HepG2 (cell line): ENCODE measurements around the gene VAMP8. TPM values are rescaled to one million over a fixed set of nuclear protein-coding genes. Genes with fewer than 3 reads are reported as not detected.
A peak's percentile ranks its signal among the peaks of the same experiment; 100 is the strongest.

Experiments used
- ATAC-seq: fragments of 200-7000 bp; cut with Tn5 transposase; 3 replicates; pipeline ENCODE4 v1.9.1; 2020; ENCODE audit warnings: mild to moderate bottlenecking, moderate library complexity
- BruUV-seq: library from RNA; stranded (reverse); fragments of 400-500 nt; replicated peaks from 2 replicates; lab custom pipeline; 2021; lab: Mats Ljungman, UMichigan
- CTCF ChIA-PET: fragments of 300-600 bp; formaldehyde crosslinking; extraction: SDS; loops from one replicate; lab custom pipeline; 2021; ENCODE audit warnings: low total read pairs, inconsistent platforms, low intra/inter-chr PET ratio; lab: Yijun Ruan, JAX
- POLR2A ChIA-PET: fragments of 350-600 bp; sonication (Branson Sonifier 250); formaldehyde crosslinking; loops from one replicate; lab custom pipeline; 2020; ENCODE audit warnings: antibody characterized with exemption, inconsistent platforms; lab: Yijun Ruan, JAX
- DNase-seq: peaks from one replicate; pipeline ENCODE4 v3.0.0-alpha.2; 2015; ENCODE audit warnings: low spot score
- FAIRE-seq: peaks from 3 replicates; lab custom pipeline; 2011; peaks lifted over from hg19 to GRCh38; lab: Jason Lieb, UNC
- H2AFZ ChIP-seq: one replicate; pipeline ENCODE4 v1.6.1; 2011; ENCODE audit warnings: low read length, inconsistent platforms
- H3K27ac ChIP-seq: fragments of 300-600 bp; 3 replicates; pipeline ENCODE4 v1.8.0; 2011; ENCODE audit warnings: mixed run types, mild to moderate bottlenecking, mixed read lengths, low read length, inconsistent platforms; ENCODE audit not compliant: insufficient read depth; ENCODE audit errors: extremely low read length
- H3K27me3 ChIP-seq, 2 experiments: fragments of 200-600 bp in 1 of 2; 2 replicates in 1 of 2; 3 replicates in 1 of 2; pipeline versions ENCODE4 v1.6.0 to v1.8.0; 2011; ENCODE audit warnings: low read length in 2 of 2, mild to moderate bottlenecking in 2 of 2, moderate library complexity in 2 of 2, inconsistent platforms in 1 of 2; ENCODE audit not compliant: insufficient read depth in 2 of 2, control insufficient read depth in 1 of 2
- H3K36me3 ChIP-seq, 2 experiments: fragments of 200-600 bp in 1 of 2; replicated peaks in 1 of 2; 2 replicates in 1 of 2; 3 replicates in 1 of 2; pipeline versions ENCODE4 v1.5.1 to v1.8.0; 2011; ENCODE audit warnings: low read length in 2 of 2, inconsistent platforms in 1 of 2; ENCODE audit not compliant: insufficient read depth in 2 of 2, control insufficient read depth in 1 of 2
- H3K4me1 ChIP-seq: 2 replicates; pipeline ENCODE4 v1.5.1; 2012; ENCODE audit warnings: low read length, inconsistent platforms; ENCODE audit not compliant: insufficient read depth
- H3K4me2 ChIP-seq: 2 replicates; pipeline ENCODE4 v1.6.0; 2011; ENCODE audit warnings: low read depth, low read length, inconsistent platforms
- H3K4me3 ChIP-seq, 3 experiments: fragments of 200-600 bp in 1 of 3; sonication (generic), shearing (Covaris generic) in 1 of 3; replicated peaks in 1 of 3; 2 replicates each; pipeline ENCODE4 v1.5.1; 2011 to 2016; ENCODE audit warnings: low read length in 3 of 3, inconsistent platforms in 2 of 3, low read depth in 2 of 3, mild to moderate bottlenecking in 2 of 3, control low read depth in 1 of 3, mixed read lengths in 1 of 3; ENCODE audit not compliant: insufficient read depth in 1 of 3
- H3K79me2 ChIP-seq: one replicate; pipeline ENCODE4 v1.6.1; 2011; ENCODE audit warnings: low read length, inconsistent platforms; ENCODE audit not compliant: insufficient read depth
- H3K9ac ChIP-seq: 2 replicates; pipeline ENCODE4 v1.6.0; 2011; ENCODE audit warnings: mild to moderate bottlenecking, low read depth, low read length, inconsistent platforms; ENCODE audit not compliant: insufficient read depth
- H3K9me3 ChIP-seq: 2 replicates; pipeline ENCODE4 v1.5.1; 2012; ENCODE audit warnings: mild to moderate bottlenecking, low read length
- H4K20me1 ChIP-seq: 2 replicates; pipeline ENCODE4 v1.6.0; 2011; ENCODE audit warnings: inconsistent platforms, mild to moderate bottlenecking, low read length, moderate library complexity; ENCODE audit not compliant: insufficient read depth
- AHDC1 ChIP-seq: sonication (generic); formaldehyde crosslinking; IDR thresholded peaks from 2 replicates; pipeline ENCODE4 v1.5.1; 2020; ENCODE audit warnings: mild to moderate bottlenecking, missing genetic modification reagents, borderline replicate concordance
- GFI1 ChIP-seq: sonication (generic); formaldehyde crosslinking; IDR thresholded peaks from 2 replicates; pipeline ENCODE4 v1.5.0; 2020; ENCODE audit warnings: missing genetic modification reagents, mild to moderate bottlenecking, borderline replicate concordance
- KMT2B ChIP-seq: IDR thresholded peaks from 2 replicates; pipeline ENCODE4 v1.6.1; 2016; ENCODE audit warnings: missing genetic modification reagents, missing compliant biosample characterization
- PBX2 ChIP-seq: IDR thresholded peaks from 2 replicates; pipeline ENCODE4 v1.6.1; 2016; ENCODE audit warnings: control low read depth
- POLR2A ChIP-seq, 2 experiments: IDR thresholded peaks; 2 replicates each; pipeline ENCODE4 v1.6.1; 2011; ENCODE audit warnings: low read depth in 2 of 2, low read length in 2 of 2, mild to moderate bottlenecking in 1 of 2, moderate library complexity in 1 of 2; ENCODE audit not compliant: insufficient read depth in 1 of 2
- POLR2G ChIP-seq: fragments of 200-400 bp; formaldehyde crosslinking; IDR thresholded peaks from 2 replicates; pipeline ENCODE4 v1.6.1; 2018; ENCODE audit warnings: mild to moderate bottlenecking, low read depth, low read length, moderate library complexity
- RFX3 ChIP-seq: IDR thresholded peaks from 2 replicates; pipeline ENCODE4 v1.6.1; 2016; ENCODE audit warnings: missing biosample characterization, missing genetic modification reagents
- SAP130 ChIP-seq: IDR thresholded peaks from 2 replicates; pipeline ENCODE4 v1.6.1; 2016; ENCODE audit warnings: low read depth
- TARDBP ChIP-seq: sonication (generic); formaldehyde crosslinking; IDR thresholded peaks from 2 replicates; pipeline ENCODE4 v1.8.0; 2022; ENCODE audit warnings: mild to moderate bottlenecking, missing genetic modification reagents
- THAP11 ChIP-seq: IDR thresholded peaks from 2 replicates; pipeline ENCODE4 v1.6.1; 2016; ENCODE audit warnings: missing biosample characterization, missing genetic modification reagents
- TOE1 ChIP-seq: sonication (generic); formaldehyde crosslinking; IDR thresholded peaks from 2 replicates; pipeline ENCODE4 v1.4.0; 2020; ENCODE audit warnings: mild to moderate bottlenecking, missing genetic modification reagents
- ZNF101 ChIP-seq: sonication (generic); formaldehyde crosslinking; IDR thresholded peaks from 2 replicates; pipeline ENCODE4 v1.4.0; 2020; ENCODE audit warnings: mild to moderate bottlenecking, low read depth, missing genetic modification reagents, borderline replicate concordance
- ZNF335 ChIP-seq: sonication (generic); formaldehyde crosslinking; IDR thresholded peaks from 2 replicates; pipeline ENCODE4 v1.4.0; 2020; ENCODE audit warnings: missing genetic modification reagents
- ZNF430 ChIP-seq: sonication (generic); formaldehyde crosslinking; IDR thresholded peaks from 2 replicates; pipeline ENCODE4 v1.9.0; 2021; ENCODE audit warnings: mild to moderate bottlenecking, missing genetic modification reagents
- ZNF549 ChIP-seq: sonication (generic); formaldehyde crosslinking; IDR thresholded peaks from 2 replicates; pipeline ENCODE4 v1.5.0; 2020; ENCODE audit warnings: missing genetic modification reagents
- WGBS: methylation state at CpG from one replicate; pipeline ENCODE4 v1.1.6; 2017; ENCODE audit warnings: low lambda C conversion rate; 5-methylcytosine and 5-hydroxymethylcytosine counted together
- in situ Hi-C: cut with HindIII; loops from 2 replicates; pipeline ENCODE4 v1.10.0; 2017; ENCODE audit warnings: low pct_unique_long_range_greater_than_20kb; ENCODE audit not compliant: extremely low pct_ligation_motif_present
- intact Hi-C: fragments of 100-400 bp; cut with micrococcal nuclease; formaldehyde crosslinking; loops from one replicate; pipeline ENCODE4 v1.10.0; 2022; ENCODE audit not compliant: unreplicated experiment
- polyA plus RNA-seq, 8 experiments: library from polyadenylated mRNA; depleted of rRNA in 3 of 8; stranded (reverse) in 7 of 8; unstranded in 1 of 8; fragments of >200 nt; fragmentation: Illumina TruSeq in 4 of 8; extraction: Trizol in 4 of 8; gene quantifications; 2 replicates each; pipeline versions ENCODE4 v1.2.1 to v1.2.3, GENCODE V29; 2011 to 2016; ENCODE audit warnings: low read depth in 4 of 8, missing spikeins in 1 of 8, mixed read lengths in 1 of 8; ENCODE audit not compliant: insufficient read depth in 1 of 8
- total RNA-seq, 5 experiments: library from RNA; depleted of rRNA; stranded (reverse); fragments of >200 nt; fragmentation: Illumina TruSeq; extraction: Trizol; gene quantifications; 2 replicates each; pipeline ENCODE4 v1.2.3, GENCODE V29; 2016; ENCODE audit warnings: low read depth in 1 of 5
- TF ChIP-seq, protein P1 (sequence below): IDR thresholded peaks from 2 replicates; pipeline ENCODE4 v1.6.1; 2018; ENCODE audit warnings: missing genetic modification reagents, mild to moderate bottlenecking, missing compliant biosample characterization

The VAMP8 gene
- total and polyA plus RNA-seq, 2 of the 13 experiments (the other 11 are each of a cell fraction or from before 2014, with no cell fraction given) = 83.3 to 157 TPM

DNA sequence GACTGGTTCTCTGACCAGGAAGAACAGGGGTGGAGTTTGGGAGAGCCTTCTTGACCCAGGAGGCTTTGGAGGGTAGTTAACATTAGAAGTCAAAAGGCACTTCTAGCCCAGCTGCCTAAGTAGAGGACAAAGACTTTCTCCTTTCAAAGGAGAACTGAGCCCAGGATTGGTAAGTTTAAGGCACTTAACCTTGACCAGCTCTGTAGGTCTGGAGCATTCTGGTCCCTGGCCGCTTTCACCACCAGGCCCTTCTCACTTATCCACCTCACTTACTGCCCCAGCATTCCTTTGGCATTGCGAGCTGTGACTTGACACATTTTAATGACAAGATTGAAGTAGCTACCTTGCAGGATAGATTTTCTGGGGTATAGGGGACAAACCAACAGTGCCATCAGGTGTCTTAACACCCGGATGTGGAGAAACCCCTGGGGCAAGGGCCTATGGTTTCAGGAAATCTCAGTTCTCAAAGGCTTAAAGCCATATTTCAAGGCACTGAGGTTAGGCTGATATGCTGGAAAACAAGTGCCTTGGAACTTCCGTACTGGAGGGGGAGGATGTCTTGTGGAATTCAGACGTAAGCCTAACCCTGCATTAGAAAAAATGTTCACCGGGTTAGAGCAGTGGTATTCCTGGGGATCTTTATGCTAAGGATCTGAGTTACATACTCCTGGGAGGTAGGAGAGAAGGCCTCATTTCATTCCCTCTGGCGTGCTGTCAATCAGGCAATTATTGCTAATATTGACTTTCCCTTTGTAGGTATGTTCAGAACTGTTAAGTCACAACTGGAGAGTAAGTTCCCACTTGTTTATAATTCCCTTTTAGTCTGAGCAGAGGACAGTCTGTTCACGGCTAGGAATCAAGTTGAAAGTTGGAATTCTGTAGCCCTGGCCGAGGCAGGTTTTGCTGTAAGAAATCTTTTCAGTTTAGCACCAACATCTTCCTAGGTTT is 30.2 kb downstream of the VAMP8 start:
- peak overlapping the region; percentile 4; the same call in 1 of the 2 replicates for H3K9ac ChIP-seq
- no TSS peak for BruUV-seq
- in situ Hi-C loops (no loop called here), intact Hi-C loops (no loop called here)
- DNase-seq (peak; percentile 37), ATAC-seq (no peak), FAIRE-seq (no peak)
- peaks cover 73% of the 10 kb centered on the region for H3K4me1 ChIP-seq
- ChIA-PET CTCF (no interaction called here), POLR2A (interaction anchor here (0.7 to 25.9 kb wide), 9 partner anchors 9 to 179 kb away, joined by 3 to 795 read pairs (median 13); partner anchors contain the start of genes GGCX, MAT2A, RNF181 and TMEM150A)
- TF ChIP-seq ZNF430 (0 out of 2 replicates have a peak, but pooled peaks have one; percentile 25), ZNF549 (CRISPR knock-in tag) (no peak), PBX2 (peak; percentile 63), AHDC1 (CRISPR knock-in tag) (no peak), GFI1 (CRISPR knock-in tag) (no peak), SAP130 (CRISPR knock-in tag) (peak; percentile 44), KMT2B (0 out of 2 replicates have a peak, but pooled peaks have one; percentile 27), THAP11 (CRISPR knock-in tag) (no peak), POLR2A (IDR thresholded peaks at IDR 0.05; ENCODE audit: insufficient read depth in 1 of 2, low read depth in 2 of 2, low read length in 2 of 2) (peak; percentile 4 to 41; a peak in 1 of 4 replicates), TOE1 (CRISPR knock-in tag) (no peak), ZNF335 (CRISPR knock-in tag) (0 out of 2 replicates have a peak, but pooled peaks have one; percentile 26), TARDBP (CRISPR knock-in tag) (no peak), POLR2G (peak; percentile 11; the same call in 1 of the 2 replicates), ZNF101 (CRISPR knock-in tag) (no peak), RFX3 (CRISPR knock-in tag) (no peak)
- TF ChIP-seq, protein P1, sequence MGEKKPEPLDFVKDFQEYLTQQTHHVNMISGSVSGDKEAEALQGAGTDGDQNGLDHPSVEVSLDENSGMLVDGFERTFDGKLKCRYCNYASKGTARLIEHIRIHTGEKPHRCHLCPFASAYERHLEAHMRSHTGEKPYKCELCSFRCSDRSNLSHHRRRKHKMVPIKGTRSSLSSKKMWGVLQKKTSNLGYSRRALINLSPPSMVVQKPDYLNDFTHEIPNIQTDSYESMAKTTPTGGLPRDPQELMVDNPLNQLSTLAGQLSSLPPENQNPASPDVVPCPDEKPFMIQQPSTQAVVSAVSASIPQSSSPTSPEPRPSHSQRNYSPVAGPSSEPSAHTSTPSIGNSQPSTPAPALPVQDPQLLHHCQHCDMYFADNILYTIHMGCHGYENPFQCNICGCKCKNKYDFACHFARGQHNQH (CRISPR knock-in tag) = 0 out of 2 replicates have a peak, but pooled peaks have one; percentile 19
- H2AFZ ChIP-seq = no peak overlapping the region
- H3K4me2 ChIP-seq = no peak overlapping the region; the same call in 1 of the 2 replicates
- H3K27ac ChIP-seq = peak overlapping the region; percentile 34
- peaks cover 9 to 23% of the 10 kb centered on the region in 2 experiments for H3K36me3 ChIP-seq
- no peak overlapping the region for H3K4me3 ChIP-seq
- no peaks in the 10 kb centered on the region; a peak in 1 of 5 replicates for H3K27me3 ChIP-seq
- H3K9me3 ChIP-seq = no peaks in the 10 kb centered on the region
- H4K20me1 ChIP-seq = 0 out of 2 replicates have a peak, but pooled peaks cover 3% of the 10 kb centered on the region
- 85% methylated on average over 9 of the region's 9 CpGs for WGBS
- peaks cover 34% of the 10 kb centered on the region for H3K79me2 ChIP-seq
